ENCODE measurements around the gene PIGQ. TPM values are rescaled to one million over a fixed set of nuclear protein-coding genes. Genes with fewer than 3 reads are reported as not detected.

PIGQ gene
- total RNA-seq, 1 donor from 2014 or later: 86.7 TPM

DNA sequence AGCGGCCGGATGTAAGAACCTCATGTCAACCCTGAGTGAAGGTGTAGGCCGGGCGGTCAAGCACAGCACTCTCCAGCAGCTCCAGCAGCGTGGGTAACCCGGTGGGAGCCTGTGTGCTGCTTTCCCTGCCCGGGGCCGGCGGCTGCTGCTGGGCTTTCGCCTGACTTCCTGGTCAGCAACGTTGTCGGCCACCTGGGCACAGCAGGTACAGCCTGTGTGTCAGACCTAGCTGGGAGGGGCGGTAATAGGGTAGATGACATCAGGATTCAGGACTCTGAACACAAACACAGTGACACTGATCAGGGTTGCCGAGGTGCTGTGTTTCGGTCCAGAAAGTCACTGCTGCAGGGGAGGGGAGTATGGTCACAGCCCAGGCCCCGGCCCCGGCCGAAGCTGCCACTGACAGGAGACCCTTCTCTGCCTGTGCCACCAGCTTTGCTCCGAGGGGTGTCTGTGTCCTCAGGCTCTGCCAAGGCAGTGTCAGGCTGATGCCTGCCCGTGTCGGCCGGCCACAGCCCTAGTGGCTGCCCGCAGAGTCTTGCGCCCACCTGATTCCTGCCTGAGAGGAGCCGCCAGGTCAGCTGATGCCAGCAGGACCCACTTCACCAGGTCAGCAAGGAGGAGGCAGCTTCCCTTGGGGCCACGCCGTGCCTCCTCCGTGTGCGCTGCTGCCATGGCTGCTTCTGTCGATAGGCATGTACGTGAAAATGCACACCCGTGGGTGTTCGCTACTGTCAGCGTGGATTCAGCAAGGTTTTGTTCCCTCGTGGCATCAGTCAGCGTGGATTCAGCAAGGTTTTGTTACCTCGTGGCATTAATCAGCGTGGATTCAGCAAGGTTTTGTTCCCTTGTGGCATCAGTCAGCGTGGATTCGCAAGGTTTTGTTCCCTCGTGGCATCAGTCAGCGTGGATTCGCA is 29.3 kb downstream of the PIGQ start:
- no peak for DNase-seq (ENCODE audit: low spot score in 2 of 2, unreplicated experiment in 2 of 2)
- Mint-ChIP-seq H3K27me3 (ENCODE audit: low read depth) (no peaks in the 10 kb centered on the region), H3K4me3 (no peak overlapping the region), H3K36me3 (peaks cover 24% of the 10 kb centered on the region), H3K4me1 (peaks cover 1% of the 10 kb centered on the region), H3K27ac (no peak overlapping the region), H3K9me3 (no peaks in the 10 kb centered on the region)
- TF ChIP-seq CTCF (IDR thresholded peaks at IDR 0.05; ENCODE audit: unreplicated experiment): no peak

DNA sequence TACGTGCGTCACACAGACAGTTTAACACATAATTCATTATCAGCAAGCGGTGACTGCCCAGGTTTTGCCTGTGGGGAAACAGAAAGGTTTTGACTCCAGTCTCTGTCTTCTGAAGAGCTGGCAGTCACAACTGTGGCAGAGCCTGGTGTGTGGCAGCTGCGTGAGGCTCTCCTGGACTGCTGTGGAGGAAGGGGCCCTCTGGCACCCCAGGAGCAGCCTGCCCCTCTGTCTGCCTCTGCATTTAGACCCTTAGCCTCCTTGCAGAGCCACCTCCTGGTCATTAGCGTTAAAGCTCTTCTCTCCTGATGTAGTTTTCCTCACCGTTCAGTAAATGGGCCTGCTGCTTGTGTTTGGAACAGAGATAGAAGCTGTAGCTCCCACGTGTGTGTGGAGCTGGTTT is 31.0 kb downstream of the PIGQ start:
- no peak for TF ChIP-seq CTCF (IDR thresholded peaks at IDR 0.05; ENCODE audit: unreplicated experiment)
- no peaks in the 10 kb centered on the region for H3K4me1 Mint-ChIP-seq
- H3K27ac Mint-ChIP-seq: no peak overlapping the region
- H3K27me3 Mint-ChIP-seq (ENCODE audit: low read depth): no peaks in the 10 kb centered on the region
- no peak for DNase-seq (ENCODE audit: low spot score in 2 of 2, unreplicated experiment in 2 of 2)
- no peak overlapping the region for H3K4me3 Mint-ChIP-seq
- peaks cover 4% of the 10 kb centered on the region for H3K9me3 Mint-ChIP-seq
- peaks cover 28% of the 10 kb centered on the region for H3K36me3 Mint-ChIP-seq

- TF ChIP-seq CTCF (IDR thresholded peaks at IDR 0.05; ENCODE audit: unreplicated experiment): no peak
- no peak for DNase-seq (ENCODE audit: low spot score in 2 of 2, unreplicated experiment in 2 of 2)
- H3K4me1 Mint-ChIP-seq: no peaks in the 10 kb centered on the region
- peaks cover 4% of the 10 kb centered on the region for H3K9me3 Mint-ChIP-seq
- no peak overlapping the region for H3K4me3 Mint-ChIP-seq
- H3K27me3 Mint-ChIP-seq (ENCODE audit: low read depth): no peaks in the 10 kb centered on the region
- peaks cover 18% of the 10 kb centered on the region for H3K36me3 Mint-ChIP-seq
- H3K27ac Mint-ChIP-seq: no peak overlapping the region
Observed at GRCh38 chr16:603933-604332, 34.2 kb downstream of the PIGQ start.

DNA sequence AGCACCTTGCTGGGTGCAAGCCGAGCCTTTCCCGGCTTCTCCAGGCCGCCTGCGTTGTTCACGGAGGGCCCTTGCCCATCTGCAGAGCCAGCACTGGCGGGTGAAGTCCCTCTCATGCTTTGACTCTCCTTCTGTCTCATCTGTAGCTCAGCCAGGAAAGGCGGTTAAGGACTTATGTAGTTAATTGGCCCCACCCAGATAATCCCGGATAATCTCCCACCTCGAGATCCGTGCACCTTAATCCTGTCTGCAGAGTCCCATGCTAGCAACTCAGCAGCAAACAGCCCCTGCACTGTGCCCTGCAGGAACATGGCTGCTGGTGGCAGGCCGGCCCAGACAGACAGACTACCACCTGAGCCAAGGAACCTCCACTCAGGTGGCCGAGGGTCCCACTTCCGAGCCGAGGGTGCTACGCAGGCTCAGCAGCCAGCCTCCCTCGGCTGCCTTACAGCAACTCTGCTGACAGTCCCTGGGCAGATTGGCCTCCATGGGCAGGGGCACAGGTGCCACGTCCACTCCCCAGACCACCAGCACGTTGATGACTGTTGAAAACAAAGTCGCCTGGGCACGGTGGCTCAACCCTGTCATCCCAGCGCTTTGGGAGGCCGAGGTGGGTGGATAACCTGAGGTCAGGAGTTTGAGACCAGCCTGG is 37.0 kb downstream of the PIGQ start:
- DNase-seq (ENCODE audit: low spot score in 2 of 2, unreplicated experiment in 2 of 2): no peak
- Mint-ChIP-seq H3K27ac (no peak overlapping the region), H3K36me3 (peaks cover 15% of the 10 kb centered on the region), H3K9me3 (peaks cover 4% of the 10 kb centered on the region), H3K27me3 (ENCODE audit: low read depth) (no peaks in the 10 kb centered on the region), H3K4me1 (peaks cover 2% of the 10 kb centered on the region), H3K4me3 (no peak overlapping the region)
- no peak for TF ChIP-seq CTCF (IDR thresholded peaks at IDR 0.05; ENCODE audit: unreplicated experiment)

GRCh38 chr16:608019-608418 is 38.3 kb downstream of the PIGQ start:
- Mint-ChIP-seq H3K27me3 (ENCODE audit: low read depth) (no peaks in the 10 kb centered on the region), H3K9me3 (peaks cover 4% of the 10 kb centered on the region), H3K36me3 (peaks cover 13% of the 10 kb centered on the region), H3K4me1 (peaks cover 2% of the 10 kb centered on the region), H3K27ac (no peak overlapping the region), H3K4me3 (no peak overlapping the region)
- no peak for TF ChIP-seq CTCF (IDR thresholded peaks at IDR 0.05; ENCODE audit: unreplicated experiment)
- no peak for DNase-seq (ENCODE audit: low spot score in 2 of 2, unreplicated experiment in 2 of 2)

All from mesothelial cell of epicardium (in vitro differentiated cells).